GM12872 (cell line): ENCODE data around the gene CACNG4.

ENCODE experiments used
- TF ChIP-seq, protein P1 (sequence below): IDR thresholded peaks from 3 replicates; pipeline ENCODE4 v1.5.1; 2011; ENCODE audit warnings: low read depth, mild to moderate bottlenecking, low read length, moderate library complexity; ENCODE audit not compliant: insufficient read depth

The CACNG4 gene

DNA sequence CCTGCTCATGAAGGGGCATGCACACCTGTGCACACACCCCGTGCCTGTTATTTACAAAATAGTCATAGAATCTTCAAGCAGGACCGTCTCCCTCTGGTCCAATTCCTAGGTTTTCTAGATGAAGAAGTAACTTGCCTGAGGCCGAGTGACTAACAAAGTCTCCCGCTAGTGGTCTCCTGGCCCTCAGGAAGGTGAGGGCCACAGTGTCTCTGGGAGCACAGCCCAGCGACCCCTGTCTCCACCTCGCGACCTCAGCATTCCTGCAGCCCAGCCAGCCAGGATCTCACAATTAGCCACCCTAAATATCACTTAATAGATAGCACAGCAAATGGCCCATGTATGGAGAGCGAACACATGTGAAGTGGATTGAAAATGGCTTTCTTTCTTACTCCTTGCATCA, 49.4 kb downstream of the CACNG4 start:
- TF ChIP-seq, protein P1, sequence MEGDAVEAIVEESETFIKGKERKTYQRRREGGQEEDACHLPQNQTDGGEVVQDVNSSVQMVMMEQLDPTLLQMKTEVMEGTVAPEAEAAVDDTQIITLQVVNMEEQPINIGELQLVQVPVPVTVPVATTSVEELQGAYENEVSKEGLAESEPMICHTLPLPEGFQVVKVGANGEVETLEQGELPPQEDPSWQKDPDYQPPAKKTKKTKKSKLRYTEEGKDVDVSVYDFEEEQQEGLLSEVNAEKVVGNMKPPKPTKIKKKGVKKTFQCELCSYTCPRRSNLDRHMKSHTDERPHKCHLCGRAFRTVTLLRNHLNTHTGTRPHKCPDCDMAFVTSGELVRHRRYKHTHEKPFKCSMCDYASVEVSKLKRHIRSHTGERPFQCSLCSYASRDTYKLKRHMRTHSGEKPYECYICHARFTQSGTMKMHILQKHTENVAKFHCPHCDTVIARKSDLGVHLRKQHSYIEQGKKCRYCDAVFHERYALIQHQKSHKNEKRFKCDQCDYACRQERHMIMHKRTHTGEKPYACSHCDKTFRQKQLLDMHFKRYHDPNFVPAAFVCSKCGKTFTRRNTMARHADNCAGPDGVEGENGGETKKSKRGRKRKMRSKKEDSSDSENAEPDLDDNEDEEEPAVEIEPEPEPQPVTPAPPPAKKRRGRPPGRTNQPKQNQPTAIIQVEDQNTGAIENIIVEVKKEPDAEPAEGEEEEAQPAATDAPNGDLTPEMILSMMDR, result no peak

DNA sequence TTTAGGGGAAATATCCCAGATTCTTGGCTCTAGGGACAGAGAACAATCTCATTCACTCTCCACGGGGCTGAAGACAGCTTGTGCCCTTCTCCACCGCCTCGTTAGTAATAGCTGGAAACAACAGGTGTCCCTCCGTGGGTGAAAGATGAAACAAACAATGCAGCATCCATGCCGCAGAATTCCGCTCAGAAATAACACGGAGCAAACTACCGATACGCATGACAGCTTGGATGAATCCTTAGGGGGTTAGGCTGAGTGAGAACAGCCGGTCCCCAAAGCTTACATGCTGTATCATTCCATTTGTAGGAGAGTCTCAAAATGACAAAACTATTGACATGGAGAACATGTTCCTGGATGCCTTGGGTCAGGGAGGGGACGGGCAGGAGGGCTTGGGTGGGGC, 50.5 kb downstream of the CACNG4 start:
- TF ChIP-seq, protein P1, result no peak

DNA sequence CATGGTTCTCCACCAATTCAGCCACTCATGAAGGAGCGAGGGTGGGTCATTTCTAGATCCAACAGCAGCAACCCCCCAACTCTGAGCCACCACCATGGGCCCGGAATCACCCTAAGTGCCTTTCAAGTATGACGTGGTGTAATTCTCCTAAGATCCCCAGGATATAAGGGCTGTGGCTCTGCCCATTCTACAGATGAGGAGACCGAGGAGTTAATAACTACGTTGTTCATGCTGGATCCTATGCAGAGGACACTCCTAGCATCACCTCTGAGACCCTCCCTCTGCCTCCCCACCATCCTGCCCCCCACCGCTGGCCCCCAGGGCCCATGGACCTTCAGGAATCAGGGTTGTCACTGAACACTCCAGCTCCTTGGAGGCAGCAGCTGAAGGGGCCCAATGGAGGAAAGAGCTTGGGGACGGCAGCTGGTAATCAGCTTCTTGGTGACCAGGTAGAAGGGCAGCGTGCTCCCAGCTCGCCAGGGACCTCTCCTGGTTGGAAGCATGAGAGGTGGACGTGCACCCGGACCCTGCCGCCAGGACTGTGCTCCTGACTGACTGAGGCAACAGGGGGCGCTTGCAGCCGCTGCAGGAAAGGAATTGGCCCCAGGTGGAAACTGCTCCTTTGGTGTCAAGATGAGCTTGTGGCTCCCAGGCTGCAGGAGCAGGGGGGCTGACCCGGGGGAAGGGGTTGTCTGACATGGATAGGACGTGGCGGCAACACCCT, 51.7 kb downstream of the CACNG4 start:
- TF ChIP-seq, protein P1, result no peak

DNA sequence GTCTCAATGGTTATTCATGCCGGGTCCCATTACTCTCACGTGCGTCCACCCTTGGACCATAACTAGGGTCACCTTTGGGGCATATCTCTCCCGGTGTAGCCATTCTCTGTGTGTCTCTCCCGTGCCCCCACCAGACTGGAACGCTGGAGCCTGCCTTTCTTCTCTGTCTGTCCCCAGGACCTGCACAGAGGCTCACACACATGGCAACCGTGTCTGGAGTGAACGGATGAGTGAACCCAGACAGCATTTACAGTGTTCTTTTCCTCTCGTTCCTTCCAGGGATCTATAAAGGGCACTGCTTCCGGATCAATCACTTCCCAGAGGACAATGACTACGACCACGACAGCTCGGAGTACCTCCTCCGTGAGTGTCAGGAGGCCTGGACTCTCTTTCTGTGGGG, 53.4 kb downstream of the CACNG4 start:
- TF ChIP-seq, protein P1, result no peak

DNA sequence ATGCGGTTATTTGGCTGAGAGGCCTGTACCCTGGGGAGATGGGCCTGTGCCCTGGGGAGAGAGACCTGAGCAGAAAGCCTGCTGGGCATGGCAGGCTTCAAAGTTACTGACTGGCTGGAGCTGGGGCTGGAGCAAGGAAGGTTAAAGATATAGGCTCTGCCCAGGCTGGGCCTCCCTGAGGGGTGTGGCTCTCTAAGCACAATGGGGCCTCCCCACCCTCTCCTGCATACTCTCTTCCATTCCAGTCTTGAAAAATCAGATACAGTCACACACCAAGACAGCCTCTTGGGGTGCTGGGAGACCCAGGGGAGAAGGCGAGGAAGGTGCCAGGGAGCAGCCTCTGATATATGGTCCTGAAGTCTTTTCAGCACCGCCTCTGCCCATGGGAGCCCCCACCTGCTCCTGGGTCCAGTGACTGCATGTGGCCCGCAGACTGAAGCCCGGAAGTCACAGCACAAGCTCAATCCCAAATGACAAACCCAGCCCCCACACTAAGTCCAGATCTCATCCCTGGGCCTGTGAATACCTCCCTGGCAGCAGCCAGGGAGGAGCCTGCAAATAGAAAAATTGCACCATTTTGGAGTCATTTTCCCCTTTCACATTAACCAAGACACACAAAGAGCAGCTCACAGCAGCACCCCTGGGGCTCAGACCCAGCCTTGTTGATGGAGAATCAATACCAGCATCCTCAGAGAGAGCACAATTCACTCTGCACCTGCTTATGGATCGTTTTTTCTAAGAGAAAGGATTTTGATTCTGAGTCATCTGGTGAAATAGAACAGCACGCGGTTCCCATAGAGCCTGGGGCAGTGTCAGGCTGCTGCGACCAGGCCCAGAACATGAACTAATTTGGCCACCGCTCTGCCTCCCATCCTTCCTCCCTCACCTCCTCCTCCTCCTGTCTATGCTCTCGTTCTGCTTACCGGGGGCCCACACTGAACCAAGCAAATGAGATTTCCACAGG, 54.2 kb downstream of the CACNG4 start:
- TF ChIP-seq, protein P1, result no peak

DNA sequence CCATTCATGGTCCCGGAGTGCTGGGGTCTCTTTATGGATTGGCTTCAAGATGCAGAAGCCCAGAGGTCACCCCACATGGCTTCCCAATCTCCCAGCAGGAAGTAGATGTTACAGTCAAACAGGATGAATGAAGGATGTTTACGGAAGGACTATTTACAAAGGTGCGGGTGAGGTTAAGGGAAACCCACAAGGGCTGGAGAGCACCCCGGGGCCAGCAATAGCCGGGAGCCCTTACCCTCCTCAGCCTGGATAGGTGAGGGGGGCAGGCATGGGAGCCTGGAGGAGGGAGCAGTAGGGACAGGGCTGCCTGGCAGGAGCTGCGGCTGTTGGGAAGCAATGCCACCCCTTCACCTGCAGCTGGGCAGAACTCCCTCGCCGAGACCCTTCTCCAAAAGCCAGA, 55.3 kb downstream of the CACNG4 start:
- TF ChIP-seq, protein P1, result no peak

DNA sequence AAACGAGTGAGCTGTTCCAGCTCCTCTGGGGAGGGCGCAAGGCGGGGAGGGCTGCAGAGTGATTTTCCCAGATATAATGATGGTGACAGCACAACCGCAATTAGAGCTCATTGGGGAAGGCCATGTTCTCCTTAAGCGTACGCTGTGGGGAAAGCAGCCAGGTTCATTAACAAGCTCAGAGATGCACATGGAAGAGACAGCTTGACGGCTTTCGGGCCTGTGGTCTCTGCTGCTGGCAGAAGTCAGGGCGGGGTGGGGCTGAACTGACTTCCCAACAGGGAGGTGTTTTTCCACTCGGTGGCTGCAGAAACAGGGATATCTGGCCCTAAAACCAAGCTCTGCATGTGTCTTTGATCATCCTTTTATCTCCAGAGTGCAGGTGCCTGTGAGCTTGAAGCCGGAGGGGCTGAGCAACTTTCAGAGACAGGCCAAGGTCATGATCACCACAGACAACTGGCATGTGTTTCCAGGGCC, 55.8 kb downstream of the CACNG4 start:
- TF ChIP-seq, protein P1, result no peak
